NCI-H526 treated with DMSO at 0.1 percent for 48 hours (cell line): ENCODE data around the gene PCDHGA7.
"Not testable (repeated sequence)": the region's sequence is repeated elsewhere in the genome, so short reads cannot be mapped to it uniquely, and the experiment has no call there.

Source experiments
- DNase-seq: peaks from one replicate; lab custom pipeline; 2025; lab: John Stamatoyannopoulos, UW

PCDHGA7 gene

GRCh38 chr5:141398608-141399007, 16.1 kb downstream of the PCDHGA7 start:
- no peak for DNase-seq

GRCh38 chr5:141399555-141400258, 17.2 kb downstream of the PCDHGA7 start:
- DNase-seq, result no peak

GRCh38 chr5:141402553-141403243, 20.2 kb downstream of the PCDHGA7 start, which contains the start of gene PCDHGA9:
Gene PCDHGA9, plus strand, starts transcription at chr5:141402778. Its CDS starts 175 bp downstream, at chr5:141402953.
- no peak for DNase-seq

GRCh38 chr5:141403387-141403786, 20.8 kb downstream of the PCDHGA7 start:
- DNase-seq, result no peak

- DNase-seq, result not testable (repeated sequence)
Measured at GRCh38 chr5:141407790-141408505, 25.4 kb downstream of the PCDHGA7 start, which contains the start of gene PCDHGB6. Gene PCDHGB6, plus strand, starts transcription at chr5:141408021. Its CDS starts 182 bp downstream, at chr5:141408203.

GRCh38 chr5:141409598-141410306, 27.2 kb downstream of the PCDHGA7 start:
- no peak for DNase-seq

GRCh38 chr5:141411575-141411974, 29.0 kb downstream of the PCDHGA7 start:
- no peak for DNase-seq

- DNase-seq, result peak; percentile 18
Measured at GRCh38 chr5:141412854-141413539, 30.5 kb downstream of the PCDHGA7 start, which contains the start of gene PCDHGA10. Gene PCDHGA10, plus strand, starts transcription at chr5:141412987. Its CDS starts 189 bp downstream, at chr5:141413176.

- no peak for DNase-seq
Measured at GRCh38 chr5:141413540-141414069, 31.1 kb downstream of the PCDHGA7 start.

GRCh38 chr5:141414548-141415274, 32.2 kb downstream of the PCDHGA7 start:
- not testable (repeated sequence) for DNase-seq

GRCh38 chr5:141415275-141415618, 32.7 kb downstream of the PCDHGA7 start:
- not testable (repeated sequence) for DNase-seq

GRCh38 chr5:141417494-141418172, 35.1 kb downstream of the PCDHGA7 start, which contains the start of gene PCDHGB7:
Gene PCDHGB7, plus strand, starts transcription at chr5:141417677. Its CDS starts 183 bp downstream, at chr5:141417860.
- DNase-seq, result peak; percentile 21

GRCh38 chr5:141419074-141419880, 36.7 kb downstream of the PCDHGA7 start:
- DNase-seq, result no peak

- no peak for DNase-seq
Measured at GRCh38 chr5:141420855-141421488, 38.4 kb downstream of the PCDHGA7 start, which contains the start of gene PCDHGA11. Gene PCDHGA11, plus strand, starts transcription at chr5:141421051. Its CDS starts 177 bp downstream, at chr5:141421228.

- no peak for DNase-seq
Measured at GRCh38 chr5:141421489-141421855, 38.9 kb downstream of the PCDHGA7 start.

- no peak for DNase-seq
Measured at GRCh38 chr5:141422742-141423291, 40.3 kb downstream of the PCDHGA7 start.

- no peak for DNase-seq
Measured at GRCh38 chr5:141427783-141428426, 45.4 kb downstream of the PCDHGA7 start.
